Stimulated activated CD4-positive, alpha-beta T cell treated with anti-CD3 and anti-CD28 coated beads, Interleukin-1b, Interleukin-23, amount 100 ng/mL, for 48 hours (primary cell): ENCODE measurements around the gene SPATA33.
"Not testable (repeated sequence)": the region's sequence is repeated elsewhere in the genome, so short reads cannot be mapped to it uniquely, and the experiment has no call there.

Experiments used
- DNase-seq: peaks from one replicate; pipeline ENCODE4 v3.0.0-alpha.2; 2020

Gene SPATA33

GRCh38 chr16:89695086-89695874, 37.6 kb downstream of the SPATA33 start:
- DNase-seq, result no peak

GRCh38 chr16:89695875-89696669, 38.4 kb downstream of the SPATA33 start:
- no peak for DNase-seq

GRCh38 chr16:89696670-89697128, 39.1 kb downstream of the SPATA33 start:
- DNase-seq, result no peak

- DNase-seq, result no peak
Observed at GRCh38 chr16:89697161-89697615, 39.6 kb downstream of the SPATA33 start.

- DNase-seq, result no peak
Observed at GRCh38 chr16:89697616-89698331, 40.1 kb downstream of the SPATA33 start.

GRCh38 chr16:89698717-89699116, 41.1 kb downstream of the SPATA33 start:
- not testable (repeated sequence) for DNase-seq

- not testable (repeated sequence) for DNase-seq
Observed at GRCh38 chr16:89699629-89700099, 42.0 kb downstream of the SPATA33 start.

GRCh38 chr16:89700100-89700648, 42.5 kb downstream of the SPATA33 start:
- DNase-seq, result peak; percentile 96

- peak; percentile 62 for DNase-seq
Observed at GRCh38 chr16:89700649-89701424, 43.2 kb downstream of the SPATA33 start.

GRCh38 chr16:89701425-89702406, 44.1 kb downstream of the SPATA33 start, which contains the start of gene SPATA2L:
Gene SPATA2L (minus strand): TSS chr16:89701705. CDS start chr16:89701232, 473 bp downstream.
- peak; percentile 97 for DNase-seq

GRCh38 chr16:89704281-89704680, 46.6 kb downstream of the SPATA33 start:
- DNase-seq, result no peak

GRCh38 chr16:89705006-89705405, 47.4 kb downstream of the SPATA33 start:
- no peak for DNase-seq

GRCh38 chr16:89706518-89707260, 49.1 kb downstream of the SPATA33 start:
- DNase-seq, result no peak

- DNase-seq, result no peak
Observed at GRCh38 chr16:89707695-89708094, 50.1 kb downstream of the SPATA33 start.

GRCh38 chr16:89708481-89708931, 50.9 kb downstream of the SPATA33 start:
- DNase-seq, result no peak

- no peak for DNase-seq
Observed at GRCh38 chr16:89709166-89709565, 51.5 kb downstream of the SPATA33 start.

GRCh38 chr16:89709716-89710432, 52.2 kb downstream of the SPATA33 start:
- DNase-seq, result no peak

- no peak for DNase-seq
Observed at GRCh38 chr16:89710709-89711564, 53.3 kb downstream of the SPATA33 start.
